Measurements from ENCODE around the gene LRRTM1. TPM values are rescaled to one million over a fixed set of nuclear protein-coding genes. Genes with fewer than 3 reads are reported as not detected.

The LRRTM1 gene
- total RNA-seq, 1 donor from 2014 or later, result 0.98 TPM

DNA sequence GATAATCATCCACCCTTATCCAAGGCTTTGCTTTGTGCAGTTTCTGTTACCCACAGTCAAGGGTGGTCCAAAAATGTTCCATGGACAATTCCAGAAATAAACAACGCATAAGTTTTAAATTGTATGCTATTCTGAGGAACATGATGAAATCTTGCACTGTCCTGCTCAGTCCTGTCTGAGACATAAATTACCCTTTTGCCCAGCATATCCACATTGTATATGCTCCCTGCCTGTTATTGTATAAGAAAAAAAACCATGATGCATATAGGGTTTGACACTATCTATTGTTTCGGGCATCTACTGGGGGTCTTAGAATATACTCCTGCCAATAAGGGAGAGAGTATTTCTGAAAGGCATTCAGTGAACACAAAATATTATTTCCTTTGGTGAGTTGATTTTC lies 24.0 kb downstream of the LRRTM1 start:
- Histone ChIP-seq H3K4me3 (no peak overlapping the region), H3K4me1 (no peaks in the 10 kb centered on the region), H3K36me3 (no peaks in the 10 kb centered on the region), H3K27ac (no peak overlapping the region), H3K9me3 (no peaks in the 10 kb centered on the region), H3K27me3 (no peaks in the 10 kb centered on the region)
- no peak for DNase-seq (ENCODE audit: extremely low spot score in 2 of 2)
- TF ChIP-seq POLR2AphosphoS5 (IDR thresholded peaks at IDR 0.05; ENCODE audit: insufficient read depth in 1 of 2, low read depth in 1 of 2) (no peak), POLR2A (IDR thresholded peaks at IDR 0.05) (no peak)
- TF ChIP-seq, protein P1, sequence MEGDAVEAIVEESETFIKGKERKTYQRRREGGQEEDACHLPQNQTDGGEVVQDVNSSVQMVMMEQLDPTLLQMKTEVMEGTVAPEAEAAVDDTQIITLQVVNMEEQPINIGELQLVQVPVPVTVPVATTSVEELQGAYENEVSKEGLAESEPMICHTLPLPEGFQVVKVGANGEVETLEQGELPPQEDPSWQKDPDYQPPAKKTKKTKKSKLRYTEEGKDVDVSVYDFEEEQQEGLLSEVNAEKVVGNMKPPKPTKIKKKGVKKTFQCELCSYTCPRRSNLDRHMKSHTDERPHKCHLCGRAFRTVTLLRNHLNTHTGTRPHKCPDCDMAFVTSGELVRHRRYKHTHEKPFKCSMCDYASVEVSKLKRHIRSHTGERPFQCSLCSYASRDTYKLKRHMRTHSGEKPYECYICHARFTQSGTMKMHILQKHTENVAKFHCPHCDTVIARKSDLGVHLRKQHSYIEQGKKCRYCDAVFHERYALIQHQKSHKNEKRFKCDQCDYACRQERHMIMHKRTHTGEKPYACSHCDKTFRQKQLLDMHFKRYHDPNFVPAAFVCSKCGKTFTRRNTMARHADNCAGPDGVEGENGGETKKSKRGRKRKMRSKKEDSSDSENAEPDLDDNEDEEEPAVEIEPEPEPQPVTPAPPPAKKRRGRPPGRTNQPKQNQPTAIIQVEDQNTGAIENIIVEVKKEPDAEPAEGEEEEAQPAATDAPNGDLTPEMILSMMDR (IDR thresholded peaks at IDR 0.05), result no peak
- intact Hi-C loops (cut with DNase I), result no loop called here

DNA sequence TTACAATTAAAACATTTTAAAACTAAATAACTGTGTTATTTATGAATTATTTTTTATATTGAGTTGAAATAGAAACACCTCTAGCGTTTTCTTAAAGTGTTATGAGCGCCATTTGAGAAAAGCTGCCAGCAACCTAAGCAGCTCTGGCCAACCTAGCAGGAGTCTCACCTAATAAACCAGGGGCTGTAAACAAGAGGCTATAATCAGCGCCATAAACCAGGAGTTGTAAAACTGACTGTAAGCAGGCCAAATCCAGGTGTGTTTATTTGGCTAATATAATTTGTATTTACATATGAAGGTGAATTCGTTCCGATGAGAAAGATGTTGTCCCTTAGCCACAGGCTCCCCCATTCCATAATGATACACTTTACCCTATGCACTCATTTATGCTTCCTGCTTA lies 34.7 kb downstream of the LRRTM1 start:
- Histone ChIP-seq H3K9me3 (no peaks in the 10 kb centered on the region), H3K27me3 (no peaks in the 10 kb centered on the region), H3K4me1 (no peaks in the 10 kb centered on the region), H3K36me3 (no peaks in the 10 kb centered on the region), H3K4me3 (no peak overlapping the region), H3K27ac (no peak overlapping the region)
- TF ChIP-seq, protein P1 (IDR thresholded peaks at IDR 0.05), result no peak
- TF ChIP-seq POLR2AphosphoS5 (IDR thresholded peaks at IDR 0.05; ENCODE audit: insufficient read depth in 1 of 2, low read depth in 1 of 2) (no peak), POLR2A (IDR thresholded peaks at IDR 0.05) (no peak)
- intact Hi-C loops (cut with DNase I), result no loop called here
- DNase-seq (ENCODE audit: extremely low spot score in 2 of 2), result no peak

DNA sequence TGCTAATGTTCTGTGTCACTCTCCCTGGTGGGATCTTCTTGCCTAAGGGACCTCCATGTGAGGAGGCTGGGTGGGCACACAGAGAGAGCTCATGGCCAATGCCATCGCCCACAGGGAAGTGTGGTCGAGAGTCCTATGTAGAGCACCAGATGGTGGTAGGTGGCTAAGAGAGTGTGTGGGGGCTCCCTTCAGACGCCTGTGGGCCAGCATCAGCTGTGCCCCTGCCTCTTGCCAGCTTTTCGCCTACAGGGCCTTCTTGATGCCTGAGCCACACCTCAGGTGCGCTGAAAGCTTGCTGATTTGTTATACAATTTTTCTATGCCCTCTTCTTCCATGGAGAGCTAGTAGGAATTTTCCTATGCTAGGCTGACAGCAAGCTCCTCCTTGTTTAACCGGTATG lies 38.3 kb downstream of the LRRTM1 start:
- intact Hi-C loops (cut with DNase I), result no loop called here
- TF ChIP-seq, protein P1 (IDR thresholded peaks at IDR 0.05), result no peak
- TF ChIP-seq POLR2AphosphoS5 (IDR thresholded peaks at IDR 0.05; ENCODE audit: insufficient read depth in 1 of 2, low read depth in 1 of 2) (no peak), POLR2A (IDR thresholded peaks at IDR 0.05) (no peak)
- no peak overlapping the region for H3K4me3 ChIP-seq
- no peak for DNase-seq (ENCODE audit: extremely low spot score in 2 of 2)
- H3K4me1 ChIP-seq, result no peaks in the 10 kb centered on the region
- no peaks in the 10 kb centered on the region for H3K36me3 ChIP-seq
- H3K9me3 ChIP-seq, result no peaks in the 10 kb centered on the region
- H3K27ac ChIP-seq, result no peak overlapping the region
- H3K27me3 ChIP-seq, result no peaks in the 10 kb centered on the region

DNA sequence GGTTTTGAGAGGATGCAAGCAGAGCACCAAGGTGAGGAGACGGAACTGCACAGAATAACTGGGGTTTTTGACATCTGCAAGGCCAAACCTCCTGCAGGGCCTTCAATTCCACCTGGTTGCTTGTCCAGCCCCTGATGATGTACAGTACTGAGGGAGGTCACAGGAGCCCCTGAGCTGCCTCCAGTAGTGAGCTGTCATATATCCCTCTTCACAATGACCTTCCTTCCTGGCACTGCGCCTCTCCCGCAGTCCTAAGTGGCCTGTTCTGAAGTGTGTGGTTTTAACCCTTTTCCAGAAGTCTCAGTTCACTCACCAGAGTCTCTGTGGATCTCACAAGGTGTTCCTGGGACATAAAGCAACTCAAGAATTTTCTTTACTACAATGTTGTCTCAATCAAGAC lies 45.3 kb downstream of the LRRTM1 start:
- DNase-seq (ENCODE audit: extremely low spot score in 2 of 2), result no peak
- Histone ChIP-seq H3K9me3 (no peaks in the 10 kb centered on the region), H3K4me1 (no peaks in the 10 kb centered on the region), H3K4me3 (no peak overlapping the region), H3K27me3 (no peaks in the 10 kb centered on the region), H3K36me3 (no peaks in the 10 kb centered on the region), H3K27ac (no peak overlapping the region)
- TF ChIP-seq POLR2A (IDR thresholded peaks at IDR 0.05) (no peak), POLR2AphosphoS5 (IDR thresholded peaks at IDR 0.05; ENCODE audit: insufficient read depth in 1 of 2, low read depth in 1 of 2) (no peak)
- TF ChIP-seq, protein P1 (IDR thresholded peaks at IDR 0.05), result no peak
- intact Hi-C loops (cut with DNase I), result no loop called here

DNA sequence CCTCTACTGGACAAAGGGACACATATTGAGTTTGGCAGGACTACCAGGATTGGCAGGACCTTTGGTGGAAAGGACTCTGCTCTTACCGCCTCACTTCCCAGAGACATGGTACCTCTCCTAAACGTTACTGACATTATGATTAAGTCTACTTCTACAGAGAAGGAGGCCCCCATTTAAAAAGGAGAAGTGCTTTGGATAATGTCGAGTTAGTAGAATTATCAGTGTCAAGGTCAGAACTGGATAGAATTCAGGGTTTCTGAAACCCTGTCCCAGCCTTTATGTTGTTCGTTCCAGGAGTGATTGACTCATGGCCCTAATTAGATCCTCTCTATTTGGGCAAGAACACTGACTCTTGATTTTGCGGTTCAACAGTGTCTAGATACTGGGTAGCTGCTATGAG lies 45.8 kb downstream of the LRRTM1 start:
- intact Hi-C loops (cut with DNase I), result no loop called here
- no peak overlapping the region for H3K4me3 ChIP-seq
- no peak for TF ChIP-seq POLR2AphosphoS5 (IDR thresholded peaks at IDR 0.05; ENCODE audit: insufficient read depth in 1 of 2, low read depth in 1 of 2)
- no peak for TF ChIP-seq POLR2A (IDR thresholded peaks at IDR 0.05)
- TF ChIP-seq, protein P1 (IDR thresholded peaks at IDR 0.05), result no peak
- no peaks in the 10 kb centered on the region for H3K4me1 ChIP-seq
- no peaks in the 10 kb centered on the region for H3K27me3 ChIP-seq
- no peaks in the 10 kb centered on the region for H3K36me3 ChIP-seq
- no peak for DNase-seq (ENCODE audit: extremely low spot score in 2 of 2)
- H3K9me3 ChIP-seq, result no peaks in the 10 kb centered on the region
- H3K27ac ChIP-seq, result no peak overlapping the region

All from vagina (tissue), 2 donors.